GM19193 (cell line): ENCODE measurements around the gene RNGTT.

ENCODE experiments used
- POLR2A ChIP-seq: IDR thresholded peaks from 4 replicates; pipeline ENCODE4 v1.6.1; 2011; ENCODE audit not compliant: insufficient read depth, insufficient read length; ENCODE audit errors: extremely low read depth

RNGTT gene

DNA sequence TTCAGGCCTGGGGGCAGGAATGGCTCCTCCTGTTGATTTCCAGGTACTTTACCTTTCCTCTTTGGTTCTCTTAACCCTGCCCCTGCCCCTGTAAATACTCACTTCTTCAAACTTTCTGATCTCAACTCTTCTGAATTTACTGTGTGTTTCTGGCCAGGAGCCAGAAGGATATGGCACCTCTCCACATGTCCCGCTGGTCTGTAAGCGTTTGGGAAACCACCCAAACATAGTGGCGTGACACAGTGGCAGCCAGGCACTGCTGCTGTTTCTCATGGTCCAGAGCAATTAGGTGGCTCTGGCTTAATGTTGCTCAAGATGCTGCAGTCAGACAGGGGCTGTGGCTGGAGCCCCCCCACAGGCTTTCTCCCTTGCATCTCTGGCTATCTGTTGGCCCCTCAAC, 374.5 kb downstream of the RNGTT start:
- TF ChIP-seq POLR2A: no peak

GRCh38 chr6:88587150-88587520, 376.3 kb downstream of the RNGTT start:
- TF ChIP-seq POLR2A: no peak

GRCh38 chr6:88586371-88587149, 376.9 kb downstream of the RNGTT start:
- no peak for TF ChIP-seq POLR2A

DNA sequence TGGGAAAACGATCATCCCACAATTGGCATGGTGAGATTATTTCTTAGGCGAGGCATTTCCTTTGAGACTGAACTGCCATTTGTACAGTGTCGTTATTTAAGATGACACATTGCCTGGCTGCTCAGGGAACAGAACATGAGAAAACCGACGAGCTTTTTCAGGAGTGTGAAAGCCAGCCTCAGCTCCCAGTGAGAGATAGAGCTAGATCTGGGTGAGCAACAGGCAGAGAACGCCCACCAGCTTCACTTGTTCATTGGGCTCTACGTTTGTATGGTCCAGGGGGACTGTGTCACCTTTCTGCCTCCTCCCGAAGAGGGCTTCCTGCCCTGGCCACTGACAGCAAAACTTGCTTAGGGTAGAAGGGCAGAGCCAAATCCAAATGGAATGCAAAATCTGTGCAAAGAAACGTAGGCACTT, 378.1 kb downstream of the RNGTT start:
- TF ChIP-seq POLR2A: no peak

- no peak for TF ChIP-seq POLR2A
These were observed 378.7 kb downstream of the RNGTT start for GRCh38 chr6:88584581-88585275.

- no peak for TF ChIP-seq POLR2A
These were observed 386.0 kb downstream of the RNGTT start for GRCh38 chr6:88577461-88577860.

DNA sequence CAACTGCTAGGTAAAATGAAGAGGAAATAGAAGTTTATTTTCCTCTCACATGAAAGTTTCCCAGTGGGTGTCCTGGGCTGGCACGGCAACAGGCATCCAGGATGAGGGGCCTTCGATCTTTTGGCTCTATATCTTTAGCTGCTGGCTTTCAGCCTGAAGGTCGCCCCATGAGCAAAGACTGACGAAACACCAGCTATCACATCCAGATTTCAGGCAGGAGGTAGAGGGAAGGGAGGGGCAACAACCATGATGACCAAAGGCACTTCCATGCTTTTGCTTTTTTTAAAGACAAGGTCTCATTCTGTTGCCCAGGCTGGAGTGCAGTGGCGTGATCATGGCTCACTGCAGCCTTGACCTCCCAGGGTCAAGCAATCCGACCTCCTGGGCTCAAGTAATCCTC, 387.9 kb downstream of the RNGTT start:
- TF ChIP-seq POLR2A: no peak

DNA sequence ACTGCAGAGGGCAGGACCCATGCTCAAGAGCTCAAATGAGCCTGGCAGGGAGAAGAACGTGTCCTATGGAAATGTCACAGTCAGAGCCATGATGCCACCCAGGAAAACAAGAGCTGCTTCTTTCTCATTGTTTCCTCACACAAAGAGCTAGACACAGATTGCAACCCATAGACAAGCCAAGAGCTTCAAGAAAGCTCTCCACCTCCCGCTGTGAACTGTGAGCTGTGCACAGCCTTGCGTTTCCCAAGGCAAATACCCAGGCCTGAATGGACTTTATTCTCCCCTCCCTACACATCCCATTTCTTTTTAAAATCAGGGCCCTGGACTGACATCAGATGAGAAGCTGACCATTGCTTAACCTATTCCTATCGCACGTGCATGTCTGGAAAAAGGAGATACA, 388.8 kb downstream of the RNGTT start:
- no peak for TF ChIP-seq POLR2A

DNA sequence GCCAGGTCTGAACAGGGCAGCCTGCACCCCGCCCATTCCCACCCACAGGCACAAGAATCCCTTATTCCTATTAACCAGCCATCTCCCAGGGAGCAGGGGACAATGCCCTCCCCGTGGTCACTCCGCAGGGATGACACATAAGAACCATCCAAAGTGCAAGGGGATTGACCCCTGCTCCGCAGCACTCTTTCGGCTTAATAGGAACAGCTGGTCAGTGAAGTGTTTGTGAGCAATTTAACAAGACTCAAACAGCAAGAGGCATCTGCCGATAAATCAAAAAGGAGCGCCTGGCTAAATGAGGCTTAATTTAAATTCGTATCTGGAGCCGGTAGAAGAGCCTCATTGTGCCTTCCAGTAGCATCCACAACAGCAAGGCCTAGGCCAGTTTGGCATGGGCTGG, 389.4 kb downstream of the RNGTT start:
- TF ChIP-seq POLR2A: no peak

- TF ChIP-seq POLR2A: no peak
These were observed 389.9 kb downstream of the RNGTT start for GRCh38 chr6:88573561-88573960.

GRCh38 chr6:88572449-88573139, 390.8 kb downstream of the RNGTT start:
- no peak for TF ChIP-seq POLR2A

GRCh38 chr6:88569959-88570358, 393.5 kb downstream of the RNGTT start:
- TF ChIP-seq POLR2A: no peak

GRCh38 chr6:88567696-88568095, 395.7 kb downstream of the RNGTT start:
- no peak for TF ChIP-seq POLR2A

- TF ChIP-seq POLR2A: no peak
These were observed 396.5 kb downstream of the RNGTT start for GRCh38 chr6:88566746-88567534.

DNA sequence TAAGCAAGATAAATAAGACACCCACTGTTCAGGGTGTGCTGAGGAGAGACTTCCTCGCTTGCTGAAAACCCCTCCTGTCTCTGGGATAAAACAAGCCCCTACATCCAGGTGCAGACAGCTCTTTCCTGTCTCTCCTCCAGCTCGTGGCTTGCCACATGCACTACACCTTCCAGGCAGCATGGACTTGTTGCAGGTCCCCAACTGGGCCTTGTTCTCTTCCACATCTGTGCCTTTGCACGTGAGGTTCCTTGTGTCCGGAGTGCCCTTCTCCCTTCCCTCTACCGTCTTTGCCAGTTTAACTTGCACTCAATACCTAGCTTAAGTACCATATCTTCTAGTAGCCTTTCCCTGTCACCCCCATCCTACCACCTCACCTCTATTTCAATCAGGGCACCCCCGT, 397.6 kb downstream of the RNGTT start:
- TF ChIP-seq POLR2A: no peak
